ENCODE results near the gene SGMS1. TPM values are rescaled to one million over a fixed set of nuclear protein-coding genes. Genes with fewer than 3 reads are reported as not detected.
"Not testable (repeated sequence)": the region's sequence is repeated elsewhere in the genome, so short reads cannot be mapped to it uniquely, and the experiment has no call there.

SGMS1 gene
- total RNA-seq, 5 donors from 2014 or later (not counting 1 experiment from before 2014, with no cell fraction given): 28.4 to 39.7 (median 32.6) TPM

- ATAC-seq (replicated peaks in 1 of 4); H3K27me3 ChIP-seq (replicated peaks in 1 of 2; ENCODE audit: control insufficient read depth in 2 of 2, extremely low read depth in 1 of 2, insufficient read depth in 2 of 2, low read length in 1 of 2); H3K9me3 ChIP-seq; H3K27ac ChIP-seq (ENCODE audit: low read length); H3K27ac Mint-ChIP-seq; DNase-seq; H3K27me3 Mint-ChIP-seq; H3K36me3 ChIP-seq (ENCODE audit: control insufficient read depth in 2 of 2, extremely low read depth in 1 of 2, insufficient read depth in 1 of 2, low read length in 1 of 2); H3K4me3 ChIP-seq (ENCODE audit: control insufficient read depth in 1 of 2, extremely low read depth in 1 of 2, low read length in 1 of 2); H3K4me1 ChIP-seq (ENCODE audit: control insufficient read depth in 1 of 2, extremely low read depth in 1 of 2, insufficient read depth in 2 of 2, low read length in 2 of 2); H3K4me3 Mint-ChIP-seq; POLR2A ChIA-PET: not testable (repeated sequence)
- Mint-ChIP-seq H3K36me3 (peaks cover 55% of the 10 kb centered on the region), H3K9me3 (peaks cover 0 to 11% (median 2%) of the 10 kb centered on the region in 3 donors), H3K4me1 (peaks cover 24 to 42% (median 25%) of the 10 kb centered on the region in 3 donors)
- 50% methylated on average over 2 of the region's 3 CpGs for WGBS (ENCODE audit: insufficient coverage)
- CTCF ChIA-PET: interaction anchor here in 1 of 2 donors (0.7 kb wide), 1 partner anchor 17 kb away, joined by 3 read pairs; no protein-coding TSS in a partner anchor
Observed at GRCh38 chr10:50364730-50365129, 259.0 kb downstream of the SGMS1 start.

GRCh38 chr10:50362547-50363125 lies 261.1 kb downstream of the SGMS1 start:
- H3K4me1 Mint-ChIP-seq: peaks cover 27 to 45% (median 31%) of the 10 kb centered on the region in 3 donors
- Histone ChIP-seq H3K9me3 (no peaks in the 10 kb centered on the region), H3K4me1 (ENCODE audit: control insufficient read depth in 1 of 2, extremely low read depth in 1 of 2, insufficient read depth in 2 of 2, low read length in 2 of 2) (no peaks in the 10 kb centered on the region), H3K4me3 (ENCODE audit: control insufficient read depth in 1 of 2, extremely low read depth in 1 of 2, low read length in 1 of 2) (no peak overlapping the region), H3K36me3 (ENCODE audit: control insufficient read depth in 2 of 2, extremely low read depth in 1 of 2, insufficient read depth in 1 of 2, low read length in 1 of 2) (no peaks in the 10 kb centered on the region), H3K27me3 (replicated peaks in 1 of 2; ENCODE audit: control insufficient read depth in 2 of 2, extremely low read depth in 1 of 2, insufficient read depth in 2 of 2, low read length in 1 of 2) (no peaks in the 10 kb centered on the region), H3K27ac (ENCODE audit: low read length) (no peak overlapping the region)
- WGBS (ENCODE audit: insufficient coverage): no CpG with 5 or more reads among the region's 2 CpGs
- no peak overlapping the region for H3K4me3 Mint-ChIP-seq
- ChIA-PET CTCF (interaction anchor here in 1 of 2 donors (0.6 kb wide), 1 partner anchor 291 kb away, joined by 9 read pairs; no protein-coding TSS in a partner anchor), POLR2A (no interaction called here)
- no peak for DNase-seq
- no peaks in the 10 kb centered on the region for H3K27me3 Mint-ChIP-seq
- peaks cover 0 to 11% (median 2%) of the 10 kb centered on the region in 3 donors for H3K9me3 Mint-ChIP-seq
- ATAC-seq (replicated peaks in 1 of 4): no peak
- H3K36me3 Mint-ChIP-seq: peaks cover 51% of the 10 kb centered on the region
- H3K27ac Mint-ChIP-seq: peak overlapping the region in 1 of 2 donors; percentile 71

GRCh38 chr10:50361946-50362345 lies 261.8 kb downstream of the SGMS1 start:
- Mint-ChIP-seq H3K9me3 (peaks cover 0 to 11% (median 2%) of the 10 kb centered on the region in 3 donors), H3K4me3 (no peak overlapping the region), H3K27me3 (no peaks in the 10 kb centered on the region), H3K4me1 (peaks cover 27 to 45% (median 31%) of the 10 kb centered on the region in 3 donors), H3K36me3 (peaks cover 44% of the 10 kb centered on the region), H3K27ac (no peak overlapping the region)
- Histone ChIP-seq H3K9me3 (no peaks in the 10 kb centered on the region), H3K36me3 (ENCODE audit: control insufficient read depth in 2 of 2, extremely low read depth in 1 of 2, insufficient read depth in 1 of 2, low read length in 1 of 2) (no peaks in the 10 kb centered on the region), H3K4me1 (ENCODE audit: control insufficient read depth in 1 of 2, extremely low read depth in 1 of 2, insufficient read depth in 2 of 2, low read length in 2 of 2) (no peaks in the 10 kb centered on the region), H3K27me3 (replicated peaks in 1 of 2; ENCODE audit: control insufficient read depth in 2 of 2, extremely low read depth in 1 of 2, insufficient read depth in 2 of 2, low read length in 1 of 2) (no peaks in the 10 kb centered on the region), H3K4me3 (ENCODE audit: control insufficient read depth in 1 of 2, extremely low read depth in 1 of 2, low read length in 1 of 2) (no peak overlapping the region), H3K27ac (ENCODE audit: low read length) (no peak overlapping the region)
- POLR2A ChIA-PET: no interaction called here
- no CpG with 5 or more reads among the region's 1 CpG for WGBS (ENCODE audit: insufficient coverage)
- no peak for ATAC-seq (replicated peaks in 1 of 4)
- no peak for DNase-seq
- CTCF ChIA-PET: no interaction called here

- peaks cover 0 to 8% (median 2%) of the 10 kb centered on the region in 3 donors for H3K9me3 Mint-ChIP-seq
- Histone ChIP-seq H3K4me3 (ENCODE audit: control insufficient read depth in 1 of 2, extremely low read depth in 1 of 2, low read length in 1 of 2) (no peak overlapping the region), H3K27ac (ENCODE audit: low read length) (no peak overlapping the region), H3K36me3 (ENCODE audit: control insufficient read depth in 2 of 2, extremely low read depth in 1 of 2, insufficient read depth in 1 of 2, low read length in 1 of 2) (no peaks in the 10 kb centered on the region), H3K4me1 (ENCODE audit: control insufficient read depth in 1 of 2, extremely low read depth in 1 of 2, insufficient read depth in 2 of 2, low read length in 2 of 2) (no peaks in the 10 kb centered on the region), H3K9me3 (no peaks in the 10 kb centered on the region), H3K27me3 (replicated peaks in 1 of 2; ENCODE audit: control insufficient read depth in 2 of 2, extremely low read depth in 1 of 2, insufficient read depth in 2 of 2, low read length in 1 of 2) (no peaks in the 10 kb centered on the region)
- H3K27me3 Mint-ChIP-seq: no peaks in the 10 kb centered on the region
- DNase-seq (no peak), ATAC-seq (replicated peaks in 1 of 4) (no peak)
- peaks cover 27 to 42% (median 31%) of the 10 kb centered on the region in 3 donors for H3K4me1 Mint-ChIP-seq
- peaks cover 35% of the 10 kb centered on the region for H3K36me3 Mint-ChIP-seq
- H3K27ac Mint-ChIP-seq: no peak overlapping the region
- WGBS (ENCODE audit: insufficient coverage): 85% methylated on average over 3 of the region's 5 CpGs
- CTCF ChIA-PET: interaction anchor here in 1 of 2 donors (0.5 kb wide), 1 partner anchor 33 kb away, joined by 3 read pairs; no protein-coding TSS in a partner anchor
- POLR2A ChIA-PET: no interaction called here
- no peak overlapping the region for H3K4me3 Mint-ChIP-seq
Observed at GRCh38 chr10:50360077-50360850, 263.5 kb downstream of the SGMS1 start.

- no CpG with 5 or more reads among the region's 1 CpG for WGBS (ENCODE audit: insufficient coverage)
- Mint-ChIP-seq H3K27ac (no peak overlapping the region), H3K4me3 (no peak overlapping the region), H3K27me3 (no peaks in the 10 kb centered on the region), H3K4me1 (peaks cover 22 to 36% (median 31%) of the 10 kb centered on the region in 3 donors), H3K9me3 (peaks cover 0 to 11% (median 2%) of the 10 kb centered on the region in 3 donors), H3K36me3 (peaks cover 36% of the 10 kb centered on the region)
- Histone ChIP-seq H3K9me3 (no peaks in the 10 kb centered on the region), H3K4me1 (ENCODE audit: control insufficient read depth in 1 of 2, extremely low read depth in 1 of 2, insufficient read depth in 2 of 2, low read length in 2 of 2) (no peaks in the 10 kb centered on the region), H3K27ac (ENCODE audit: low read length) (no peak overlapping the region), H3K36me3 (ENCODE audit: control insufficient read depth in 2 of 2, extremely low read depth in 1 of 2, insufficient read depth in 1 of 2, low read length in 1 of 2) (no peaks in the 10 kb centered on the region), H3K27me3 (replicated peaks in 1 of 2; ENCODE audit: control insufficient read depth in 2 of 2, extremely low read depth in 1 of 2, insufficient read depth in 2 of 2, low read length in 1 of 2) (no peaks in the 10 kb centered on the region), H3K4me3 (ENCODE audit: control insufficient read depth in 1 of 2, extremely low read depth in 1 of 2, low read length in 1 of 2) (no peak overlapping the region)
- ATAC-seq (replicated peaks in 1 of 4) (no peak), DNase-seq (no peak)
- ChIA-PET CTCF (no interaction called here), POLR2A (no interaction called here)
Observed at GRCh38 chr10:50358925-50359687, 264.6 kb downstream of the SGMS1 start.

- no peaks in the 10 kb centered on the region for H3K9me3 ChIP-seq
- peaks cover 29% of the 10 kb centered on the region for H3K36me3 Mint-ChIP-seq
- H3K4me3 ChIP-seq (ENCODE audit: control insufficient read depth in 1 of 2, extremely low read depth in 1 of 2, low read length in 1 of 2): no peak overlapping the region
- CTCF ChIA-PET: interaction anchor here in 1 of 2 donors (1.4 kb wide), 1 partner anchor 10 kb away, joined by 4 read pairs; no protein-coding TSS in a partner anchor
- ATAC-seq (replicated peaks in 1 of 4) (no peak), DNase-seq (no peak)
- no peak overlapping the region for H3K27ac Mint-ChIP-seq
- no peak overlapping the region for H3K27ac ChIP-seq (ENCODE audit: low read length)
- no peaks in the 10 kb centered on the region for H3K36me3 ChIP-seq (ENCODE audit: control insufficient read depth in 2 of 2, extremely low read depth in 1 of 2, insufficient read depth in 1 of 2, low read length in 1 of 2)
- peaks cover 0 to 11% (median 2%) of the 10 kb centered on the region in 3 donors for H3K9me3 Mint-ChIP-seq
- no peaks in the 10 kb centered on the region for H3K27me3 ChIP-seq (replicated peaks in 1 of 2; ENCODE audit: control insufficient read depth in 2 of 2, extremely low read depth in 1 of 2, insufficient read depth in 2 of 2, low read length in 1 of 2)
- POLR2A ChIA-PET: no interaction called here
- WGBS (ENCODE audit: insufficient coverage): 100% methylated on average over 1 of the region's 2 CpGs
- no peaks in the 10 kb centered on the region for H3K4me1 ChIP-seq (ENCODE audit: control insufficient read depth in 1 of 2, extremely low read depth in 1 of 2, insufficient read depth in 2 of 2, low read length in 2 of 2)
- H3K27me3 Mint-ChIP-seq: no peaks in the 10 kb centered on the region
- no peak overlapping the region for H3K4me3 Mint-ChIP-seq
- peaks cover 22 to 31% (median 30%) of the 10 kb centered on the region in 3 donors for H3K4me1 Mint-ChIP-seq
Observed at GRCh38 chr10:50358411-50358810, 265.3 kb downstream of the SGMS1 start.
